Measurements from ENCODE around the gene PRELID3B.

DNA sequence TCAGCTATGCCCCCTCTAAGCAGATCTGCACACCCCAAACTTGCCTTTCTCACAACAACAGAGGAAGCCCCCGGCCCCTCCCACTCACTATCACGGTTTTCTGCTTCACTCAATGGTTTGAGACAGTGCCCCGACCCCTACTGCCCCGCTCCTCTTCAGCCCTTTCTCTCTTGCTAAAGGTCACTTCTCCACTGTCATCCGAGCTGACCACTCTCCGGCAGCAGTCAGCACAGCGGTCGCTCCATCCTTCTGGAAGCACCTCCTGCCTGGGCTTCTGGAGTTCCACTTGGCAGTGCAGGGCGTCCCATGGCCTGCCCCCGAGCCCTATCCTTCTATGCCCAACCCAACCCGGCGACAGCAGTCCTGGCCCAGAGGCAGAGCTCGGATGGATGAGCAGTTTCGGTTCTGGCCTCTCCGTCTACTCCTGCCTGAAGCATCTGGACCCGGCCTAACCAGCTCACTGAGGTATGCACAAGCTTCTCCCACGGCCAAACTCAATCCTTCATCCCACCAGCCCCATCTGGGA is 39.6 kb downstream of the PRELID3B start:
- TF ChIP-seq BRCA1 (IDR thresholded peaks at IDR 0.05; ENCODE audit: low read depth, low read length) (no peak), FOSL1 (IDR thresholded peaks at IDR 0.05; ENCODE audit: insufficient read depth, low read depth, low read length) (no peak), JUN (IDR thresholded peaks at IDR 0.05; ENCODE audit: low read depth, low read length) (no peak), JUND (IDR thresholded peaks at IDR 0.05; ENCODE audit: low read length) (no peak), POLR2A (IDR thresholded peaks at IDR 0.05; ENCODE audit: control extremely low read depth in 1 of 2, low read depth in 2 of 2, low read length in 2 of 2) (no peak), CHD2 (IDR thresholded peaks at IDR 0.05; ENCODE audit: low read length) (no peak), TAF7 (optimal IDR thresholded peaks at IDR 0.05; ENCODE audit: borderline replicate concordance, low read depth, low read length) (no peak), EP300 (IDR thresholded peaks at IDR 0.05; ENCODE audit: borderline replicate concordance in 1 of 2, low read depth in 2 of 2, low read length in 2 of 2) (no peak), SIN3A (conservative IDR thresholded peaks at IDR 0.05 in 1 of 2, IDR thresholded peaks at IDR 0.05 in 1 of 2; ENCODE audit: low read depth in 1 of 2, low read length in 2 of 2) (no peak), SRF (IDR thresholded peaks at IDR 0.05; ENCODE audit: low read depth, low read length) (no peak)
- TF ChIP-seq, protein P1, sequence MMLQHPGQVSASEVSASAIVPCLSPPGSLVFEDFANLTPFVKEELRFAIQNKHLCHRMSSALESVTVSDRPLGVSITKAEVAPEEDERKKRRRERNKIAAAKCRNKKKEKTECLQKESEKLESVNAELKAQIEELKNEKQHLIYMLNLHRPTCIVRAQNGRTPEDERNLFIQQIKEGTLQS (IDR thresholded peaks at IDR 0.05; ENCODE audit: insufficient read depth, low read depth, low read length), result no peak
- TF ChIP-seq, protein P2, sequence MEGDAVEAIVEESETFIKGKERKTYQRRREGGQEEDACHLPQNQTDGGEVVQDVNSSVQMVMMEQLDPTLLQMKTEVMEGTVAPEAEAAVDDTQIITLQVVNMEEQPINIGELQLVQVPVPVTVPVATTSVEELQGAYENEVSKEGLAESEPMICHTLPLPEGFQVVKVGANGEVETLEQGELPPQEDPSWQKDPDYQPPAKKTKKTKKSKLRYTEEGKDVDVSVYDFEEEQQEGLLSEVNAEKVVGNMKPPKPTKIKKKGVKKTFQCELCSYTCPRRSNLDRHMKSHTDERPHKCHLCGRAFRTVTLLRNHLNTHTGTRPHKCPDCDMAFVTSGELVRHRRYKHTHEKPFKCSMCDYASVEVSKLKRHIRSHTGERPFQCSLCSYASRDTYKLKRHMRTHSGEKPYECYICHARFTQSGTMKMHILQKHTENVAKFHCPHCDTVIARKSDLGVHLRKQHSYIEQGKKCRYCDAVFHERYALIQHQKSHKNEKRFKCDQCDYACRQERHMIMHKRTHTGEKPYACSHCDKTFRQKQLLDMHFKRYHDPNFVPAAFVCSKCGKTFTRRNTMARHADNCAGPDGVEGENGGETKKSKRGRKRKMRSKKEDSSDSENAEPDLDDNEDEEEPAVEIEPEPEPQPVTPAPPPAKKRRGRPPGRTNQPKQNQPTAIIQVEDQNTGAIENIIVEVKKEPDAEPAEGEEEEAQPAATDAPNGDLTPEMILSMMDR (IDR thresholded peaks at IDR 0.05; ENCODE audit: control extremely low read depth in 1 of 3, insufficient read depth in 1 of 3, low read depth in 1 of 3, low read length in 3 of 3), result no peak
